ENCODE results near the gene CSNK1G1. TPM values are rescaled to one million over a fixed set of nuclear protein-coding genes. Genes with fewer than 3 reads are reported as not detected.
"Not testable (repeated sequence)": the region's sequence is repeated elsewhere in the genome, so short reads cannot be mapped to it uniquely, and the experiment has no call there.

CSNK1G1 gene
- total and polyA plus RNA-seq, 2 of the 4 experiments (the other 2 are of a cell fraction), result 7.4 to 29.4 TPM

DNA sequence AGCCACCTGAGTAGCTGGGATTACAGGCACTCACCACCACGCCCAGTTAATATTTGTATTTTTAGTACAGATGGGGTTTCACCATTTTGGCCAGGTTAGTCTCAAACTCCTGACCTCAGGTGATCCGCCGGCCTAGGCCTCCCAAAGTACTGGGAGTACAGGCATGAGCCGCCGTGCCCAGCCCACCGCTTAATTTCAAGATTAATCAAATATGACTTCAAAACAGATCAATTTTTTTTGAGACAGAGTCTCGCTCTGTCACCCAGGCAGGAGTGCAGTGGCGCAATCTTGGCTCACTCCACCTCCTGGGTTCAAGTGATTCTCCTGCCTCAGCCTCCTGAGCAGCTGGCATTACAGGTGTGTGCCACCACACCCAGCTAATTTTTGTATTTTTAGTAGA, 15.4 kb upstream of the CSNK1G1 start:
- CTCF ChIA-PET; in situ Hi-C loops (cut with MboI; ENCODE audit: low sequenced_read_pairs): not testable (repeated sequence)

More for the DNA sequence above, 15.4 kb upstream of the CSNK1G1 start:
- H2BK5ac ChIP-seq (ENCODE audit: low read depth, low read length, poor library complexity, severe bottlenecking); H2BK15ac ChIP-seq (ENCODE audit: low read depth, low read length); H3K4me3 ChIP-seq (ENCODE audit: insufficient read depth, low read depth, low read length); H3K27ac ChIP-seq (ENCODE audit: insufficient read depth, low read length); H3K56ac ChIP-seq (ENCODE audit: extremely low read depth, insufficient read depth, low read length); H3K4me2 ChIP-seq (ENCODE audit: low read depth, low read length); BruUV-seq (replicated peaks); H4K5ac ChIP-seq (ENCODE audit: low read depth, low read length); DNase-seq; intact Hi-C loops (cut with micrococcal nuclease); H4K8ac ChIP-seq (ENCODE audit: low read depth in 2 of 2, low read length in 2 of 2); H4K91ac ChIP-seq (ENCODE audit: insufficient read depth, low read depth, low read length); H2AK5ac ChIP-seq (ENCODE audit: low read depth, low read length); H2BK120ac ChIP-seq (ENCODE audit: low read depth, low read length); H3K9ac ChIP-seq (ENCODE audit: low read depth, low read length); H3K9me3 ChIP-seq (ENCODE audit: control insufficient read depth, insufficient read depth, low read length); H3K36me3 ChIP-seq (ENCODE audit: control insufficient read depth, insufficient read depth, low read length); H3K4me1 ChIP-seq (ENCODE audit: control insufficient read depth, insufficient read depth, low read length); H3K4ac ChIP-seq (ENCODE audit: low read depth, low read length); H3K18ac ChIP-seq (ENCODE audit: low read depth, low read length); H3K27me3 ChIP-seq (ENCODE audit: control insufficient read depth, insufficient read depth, low read length); H3K14ac ChIP-seq (replicated peaks; ENCODE audit: low read depth, low read length); H4K20me1 ChIP-seq (ENCODE audit: insufficient read depth, low read length); H3K9me1 ChIP-seq (ENCODE audit: insufficient read depth, low read length); H2AFZ ChIP-seq (replicated peaks; ENCODE audit: low read length, poor library complexity); dilution Hi-C loops (cut with HindIII; ENCODE audit: low sequenced_read_pairs, unreplicated experiment); ATAC-seq (ENCODE audit: low read depth); H3K23ac ChIP-seq (ENCODE audit: low read depth, low read length); H2AK9ac ChIP-seq (replicated peaks; ENCODE audit: low read depth, low read length, poor library complexity); H2BK20ac ChIP-seq (ENCODE audit: low read depth, low read length): not testable (repeated sequence)
- peaks cover 0 to 35% of the 10 kb centered on the region in 2 experiments; a peak in 2 of 4 replicates for H3K79me1 ChIP-seq (ENCODE audit: low read depth in 1 of 2, low read length in 2 of 2)
- 98% methylated on average over 5 of the region's 8 CpGs; no CpG with 5 or more reads in 1 of the 2 experiments for WGBS, 2 experiments (ENCODE audit: extremely low coverage in 2 of 2, insufficient read length in 1 of 2)
- POLR2A ChIA-PET (ENCODE audit: unreplicated experiment), result interaction anchor here (0.6 kb wide), 1 partner anchor 323 kb away, joined by 3 read pairs; no protein-coding TSS in a partner anchor
